Fibroblast of lung (primary cell): ENCODE measurements around the gene SLC4A8. TPM values are rescaled to one million over a fixed set of nuclear protein-coding genes. Genes with fewer than 3 reads are reported as not detected.
A peak's percentile ranks its signal among the peaks of the same experiment; 100 is the strongest.

ENCODE experiments used
- DNase-seq, 2 donors: peaks; one replicate each; pipeline versions ENCODE4 v3.0.0 to v3.0.0-alpha.2; 2010; ENCODE audit warnings: low read depth in 2 of 2
- H2AFZ ChIP-seq: 2 replicates; pipeline ENCODE4 v1.5.1; 2012; ENCODE audit warnings: low read length, control low read depth, inconsistent platforms
- H3K27ac ChIP-seq: 2 replicates; pipeline ENCODE4 v1.5.1; 2011; ENCODE audit warnings: low read length, control low read depth; ENCODE audit not compliant: insufficient read depth
- H3K27me3 ChIP-seq: 2 replicates; pipeline ENCODE4 v1.5.1; 2011; ENCODE audit warnings: mild to moderate bottlenecking, low read length; ENCODE audit not compliant: control insufficient read depth, insufficient read depth
- H3K36me3 ChIP-seq: 2 replicates; pipeline ENCODE4 v1.5.1; 2011; ENCODE audit warnings: low read length; ENCODE audit not compliant: control insufficient read depth, insufficient read depth
- H3K4me1 ChIP-seq: 2 replicates; pipeline ENCODE4 v1.5.1; 2011; ENCODE audit warnings: low read length; ENCODE audit not compliant: control insufficient read depth, insufficient read depth; ENCODE audit errors: extremely low read depth
- H3K4me2 ChIP-seq: 2 replicates; pipeline ENCODE4 v1.5.1; 2011; ENCODE audit warnings: low read length, control low read depth; ENCODE audit not compliant: insufficient read depth; ENCODE audit errors: extremely low read depth
- H3K4me3 ChIP-seq, 4 experiments: fragments of 200-600 bp in 1 of 4; sonication (generic) in 1 of 4; replicated peaks in 1 of 4; 2 replicates each; pipeline ENCODE4 v1.5.1; 2011 to 2016; ENCODE audit warnings: low read length in 4 of 4, low read depth in 3 of 4, mild to moderate bottlenecking in 3 of 4, control low read depth in 2 of 4, inconsistent platforms in 1 of 4, mixed read lengths in 1 of 4; ENCODE audit not compliant: insufficient read depth in 1 of 4; ENCODE audit errors: control extremely low read depth in 1 of 4
- H3K79me2 ChIP-seq: 2 replicates; pipeline ENCODE4 v1.5.1; 2012; ENCODE audit warnings: mild to moderate bottlenecking, low read length, inconsistent platforms; ENCODE audit not compliant: control insufficient read depth, insufficient read depth
- H3K9ac ChIP-seq: 2 replicates; pipeline ENCODE4 v1.5.1; 2011; ENCODE audit warnings: mild to moderate bottlenecking, low read length, control low read depth; ENCODE audit not compliant: insufficient read depth
- H3K9me3 ChIP-seq: 2 replicates; pipeline ENCODE4 v1.5.1; 2012; ENCODE audit warnings: low read depth, low read length; ENCODE audit not compliant: control insufficient read depth, insufficient read depth
- H4K20me1 ChIP-seq: 2 replicates; pipeline ENCODE4 v1.5.1; 2011; ENCODE audit warnings: low read length; ENCODE audit not compliant: control insufficient read depth, insufficient read depth; ENCODE audit errors: extremely low read depth
- EZH2 ChIP-seq: IDR thresholded peaks from 2 replicates; pipeline ENCODE4 v1.5.1; 2012; ENCODE audit warnings: low read length, control low read depth, mild to moderate bottlenecking; ENCODE audit errors: missing control alignments
- polyA plus RNA-seq, 2 donors: library from polyadenylated mRNA; depleted of rRNA in 1 of 2; stranded (reverse) in 1 of 2; unstranded in 1 of 2; fragments of >200 nt; gene quantifications; 2 replicates each; pipeline ENCODE4 v1.2.1, GENCODE V29; 2011 to 2012; ENCODE audit warnings: missing spikeins in 1 of 2
- total RNA-seq: library from RNA; depleted of rRNA; stranded (reverse); fragments of >200 nt; gene quantifications from 2 replicates; pipeline ENCODE4 v1.2.1, GENCODE V29; 2014
- TF ChIP-seq, protein P1 (sequence below), 2 donors: IDR thresholded peaks in 1 of 2; conservative IDR thresholded peaks in 1 of 2; 1 replicate in 1 of 2; 2 replicates in 1 of 2; pipeline ENCODE4 v1.5.1; 2011 to 2012; ENCODE audit warnings: low read length in 2 of 2, control low read depth in 1 of 2, inconsistent platforms in 1 of 2, low read depth in 1 of 2, mild to moderate bottlenecking in 1 of 2

Gene SLC4A8
- total and polyA plus RNA-seq, 2 donors (not counting 1 experiment from before 2014, with no cell fraction given) = 4.9 to 7.3 TPM

DNA sequence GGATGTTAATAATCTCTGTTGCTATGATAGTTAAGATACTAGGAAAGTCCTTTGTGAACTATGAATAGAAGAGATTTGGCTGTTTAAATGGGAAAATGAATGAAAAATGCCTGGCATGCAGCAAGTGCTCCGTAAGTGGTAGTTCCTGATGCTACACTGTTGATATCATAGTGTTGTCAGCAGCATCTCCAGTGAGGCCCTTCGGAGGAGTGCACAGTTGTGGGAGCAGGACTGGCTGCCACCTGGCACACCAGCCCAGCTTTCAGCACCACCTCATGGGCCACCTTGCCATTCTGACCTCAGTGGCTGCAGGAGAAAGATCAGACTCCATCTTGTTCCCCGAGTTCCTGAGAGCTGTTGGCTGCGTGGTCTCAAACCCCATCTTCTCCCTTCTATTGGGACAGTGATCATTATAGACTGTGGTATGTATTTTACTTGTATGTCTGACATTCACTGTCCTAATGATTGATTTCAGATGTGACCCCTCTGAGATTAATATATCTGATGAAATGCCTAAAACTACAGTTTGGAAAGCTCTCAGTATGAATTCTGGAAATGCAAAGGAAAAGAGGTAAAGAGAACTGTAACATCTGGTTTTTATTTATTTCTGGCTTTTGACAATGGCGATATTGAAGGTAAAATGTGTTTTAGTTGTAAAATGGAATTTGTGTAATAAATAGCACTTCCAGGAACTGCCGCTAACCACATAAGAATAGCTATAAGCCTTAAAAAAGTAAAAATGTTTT, 80.9 kb downstream of the SLC4A8 start:
- Histone ChIP-seq H3K9ac (no peak overlapping the region), H3K27me3 (no peaks in the 10 kb centered on the region), H3K79me2 (no peaks in the 10 kb centered on the region), H3K36me3 (no peaks in the 10 kb centered on the region), H3K4me1 (no peaks in the 10 kb centered on the region), H3K4me2 (no peak overlapping the region), H3K27ac (no peak overlapping the region), H3K9me3 (no peaks in the 10 kb centered on the region), H3K4me3 (no peak overlapping the region), H2AFZ (no peak overlapping the region), H4K20me1 (no peaks in the 10 kb centered on the region)
- TF ChIP-seq EZH2 = no peak
- TF ChIP-seq, protein P1, sequence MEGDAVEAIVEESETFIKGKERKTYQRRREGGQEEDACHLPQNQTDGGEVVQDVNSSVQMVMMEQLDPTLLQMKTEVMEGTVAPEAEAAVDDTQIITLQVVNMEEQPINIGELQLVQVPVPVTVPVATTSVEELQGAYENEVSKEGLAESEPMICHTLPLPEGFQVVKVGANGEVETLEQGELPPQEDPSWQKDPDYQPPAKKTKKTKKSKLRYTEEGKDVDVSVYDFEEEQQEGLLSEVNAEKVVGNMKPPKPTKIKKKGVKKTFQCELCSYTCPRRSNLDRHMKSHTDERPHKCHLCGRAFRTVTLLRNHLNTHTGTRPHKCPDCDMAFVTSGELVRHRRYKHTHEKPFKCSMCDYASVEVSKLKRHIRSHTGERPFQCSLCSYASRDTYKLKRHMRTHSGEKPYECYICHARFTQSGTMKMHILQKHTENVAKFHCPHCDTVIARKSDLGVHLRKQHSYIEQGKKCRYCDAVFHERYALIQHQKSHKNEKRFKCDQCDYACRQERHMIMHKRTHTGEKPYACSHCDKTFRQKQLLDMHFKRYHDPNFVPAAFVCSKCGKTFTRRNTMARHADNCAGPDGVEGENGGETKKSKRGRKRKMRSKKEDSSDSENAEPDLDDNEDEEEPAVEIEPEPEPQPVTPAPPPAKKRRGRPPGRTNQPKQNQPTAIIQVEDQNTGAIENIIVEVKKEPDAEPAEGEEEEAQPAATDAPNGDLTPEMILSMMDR (conservative IDR thresholded peaks at IDR 0.05 in 1 of 2, IDR thresholded peaks at IDR 0.05 in 1 of 2; ENCODE audit: low read depth in 1 of 2, low read length in 2 of 2) = no peak
- peak in 1 of 2 donors; percentile 3 for DNase-seq

DNA sequence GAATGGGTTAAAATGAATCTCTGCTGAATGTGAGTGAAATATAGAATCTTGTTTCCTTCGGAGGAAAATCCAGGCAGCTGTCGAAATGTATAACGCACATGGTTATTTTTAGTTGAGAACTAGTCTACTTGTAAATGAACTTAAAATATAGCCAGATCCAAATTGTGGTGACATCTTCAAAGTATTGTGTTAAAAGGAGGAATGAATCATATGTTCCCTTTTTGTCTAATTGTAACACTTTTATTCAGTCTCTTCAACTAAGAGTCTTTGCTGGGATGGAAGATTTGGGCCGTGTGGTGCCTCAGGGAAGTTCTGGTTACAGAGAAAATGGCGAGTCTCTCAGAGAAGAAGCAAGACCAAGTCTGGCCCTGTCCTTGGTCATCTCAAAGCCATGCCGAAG, 82.5 kb downstream of the SLC4A8 start:
- TF ChIP-seq, protein P1 (conservative IDR thresholded peaks at IDR 0.05 in 1 of 2, IDR thresholded peaks at IDR 0.05 in 1 of 2; ENCODE audit: low read depth in 1 of 2, low read length in 2 of 2) = no peak
- no peak for TF ChIP-seq EZH2
- H4K20me1 ChIP-seq = no peaks in the 10 kb centered on the region
- no peak overlapping the region for H2AFZ ChIP-seq
- DNase-seq = no peak
- no peak overlapping the region for H3K4me3 ChIP-seq
- no peak overlapping the region for H3K4me2 ChIP-seq
- no peaks in the 10 kb centered on the region for H3K79me2 ChIP-seq
- H3K27me3 ChIP-seq = no peaks in the 10 kb centered on the region
- H3K36me3 ChIP-seq = no peaks in the 10 kb centered on the region
- no peak overlapping the region for H3K9ac ChIP-seq
- no peak overlapping the region for H3K27ac ChIP-seq
- H3K9me3 ChIP-seq = no peaks in the 10 kb centered on the region
- H3K4me1 ChIP-seq = no peaks in the 10 kb centered on the region

DNA sequence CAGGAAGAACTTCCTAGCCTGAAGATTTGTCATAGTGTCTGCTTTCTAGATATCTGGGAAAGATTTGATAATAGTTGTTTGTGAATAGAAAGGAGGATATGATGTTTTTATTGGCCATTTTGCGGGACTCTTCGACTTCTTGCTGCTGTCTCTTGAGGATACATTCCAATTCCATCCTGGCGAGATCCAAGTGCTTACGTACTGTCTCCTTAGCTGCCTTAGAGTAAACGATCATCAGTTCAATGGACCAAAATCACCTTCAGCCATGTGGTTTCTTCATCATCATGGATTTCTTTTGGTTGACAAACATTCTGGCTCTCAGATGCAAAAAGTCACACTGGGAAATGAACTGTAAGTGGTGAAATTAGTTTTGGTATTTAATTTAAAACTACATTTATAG, 83.7 kb downstream of the SLC4A8 start:
- Histone ChIP-seq H3K27ac (no peak overlapping the region), H4K20me1 (no peaks in the 10 kb centered on the region), H2AFZ (no peak overlapping the region), H3K4me3 (no peak overlapping the region), H3K36me3 (no peaks in the 10 kb centered on the region), H3K4me1 (no peaks in the 10 kb centered on the region), H3K27me3 (no peaks in the 10 kb centered on the region), H3K79me2 (no peaks in the 10 kb centered on the region), H3K9ac (no peak overlapping the region), H3K4me2 (no peak overlapping the region), H3K9me3 (no peaks in the 10 kb centered on the region)
- DNase-seq = no peak
- no peak for TF ChIP-seq EZH2
- TF ChIP-seq, protein P1 (conservative IDR thresholded peaks at IDR 0.05 in 1 of 2, IDR thresholded peaks at IDR 0.05 in 1 of 2; ENCODE audit: low read depth in 1 of 2, low read length in 2 of 2) = no peak
